ENCODE measurements around the gene LRRK1. TPM values are rescaled to one million over a fixed set of nuclear protein-coding genes. Genes with fewer than 3 reads are reported as not detected.

LRRK1 gene
- total RNA-seq, 4 donors from 2014 or later = 14.1 to 31.5 (median 16.8) TPM

GRCh38 chr15:100995471-100996430, 76.6 kb downstream of the LRRK1 start:
- no peak overlapping the region for H3K27ac ChIP-seq
- H3K27me3 ChIP-seq = no peaks in the 10 kb centered on the region
- DNase-seq (ENCODE audit: low spot score in 2 of 2) = no peak
- TF ChIP-seq EP300 (IDR thresholded peaks at IDR 0.05) (no peak), CTCF (IDR thresholded peaks at IDR 0.05) (no peak), POLR2A (IDR thresholded peaks at IDR 0.05) (no peak)
- H3K4me3 ChIP-seq = no peak overlapping the region
- H3K9me3 ChIP-seq = no peaks in the 10 kb centered on the region
- peaks cover 0 to 2% (median 0%) of the 10 kb centered on the region in 3 donors for H3K36me3 ChIP-seq
- WGBS, 2 donors = 76 to 87% methylated on average over 18 to 19 of the region's 20 CpGs
- H3K4me1 ChIP-seq = peaks cover 0 to 5% (median 0%) of the 10 kb centered on the region in 4 donors

- peaks cover 0 to 6% (median 0%) of the 10 kb centered on the region in 3 donors for H3K36me3 ChIP-seq
- no peak overlapping the region for H3K4me3 ChIP-seq
- peaks cover 0 to 5% (median 0%) of the 10 kb centered on the region in 4 donors for H3K4me1 ChIP-seq
- TF ChIP-seq EP300 (IDR thresholded peaks at IDR 0.05) = no peak
- TF ChIP-seq CTCF (IDR thresholded peaks at IDR 0.05) = no peak
- no peak for TF ChIP-seq POLR2A (IDR thresholded peaks at IDR 0.05)
- no peak overlapping the region for H3K27ac ChIP-seq
- WGBS, 2 donors = 76 to 82% methylated on average over 1 of the region's 1 CpG
- no peaks in the 10 kb centered on the region for H3K27me3 ChIP-seq
- H3K9me3 ChIP-seq = no peaks in the 10 kb centered on the region
- DNase-seq (ENCODE audit: low spot score in 2 of 2) = no peak
These were observed 78.3 kb downstream of the LRRK1 start for GRCh38 chr15:100997442-100997841.

GRCh38 chr15:100998630-100999029, 79.5 kb downstream of the LRRK1 start:
- peaks cover 0 to 5% (median 0%) of the 10 kb centered on the region in 4 donors for H3K4me1 ChIP-seq
- TF ChIP-seq CTCF (IDR thresholded peaks at IDR 0.05) = no peak
- no peak for TF ChIP-seq POLR2A (IDR thresholded peaks at IDR 0.05)
- no peak for TF ChIP-seq EP300 (IDR thresholded peaks at IDR 0.05)
- no peaks in the 10 kb centered on the region for H3K27me3 ChIP-seq
- no peak overlapping the region for H3K4me3 ChIP-seq
- no peaks in the 10 kb centered on the region for H3K9me3 ChIP-seq
- H3K27ac ChIP-seq = no peak overlapping the region
- WGBS, 2 donors = 78 to 85% methylated on average over 1 of the region's 1 CpG
- H3K36me3 ChIP-seq = peaks cover 0 to 6% (median 0%) of the 10 kb centered on the region in 3 donors
- no peak for DNase-seq (ENCODE audit: low spot score in 2 of 2)

GRCh38 chr15:100999369-100999768, 80.2 kb downstream of the LRRK1 start:
- no peak for DNase-seq (ENCODE audit: low spot score in 2 of 2)
- WGBS, 2 donors = 50 to 52% methylated on average over 3 of the region's 3 CpGs
- Histone ChIP-seq H3K4me1 (peaks cover 0 to 5% (median 0%) of the 10 kb centered on the region in 4 donors), H3K27me3 (no peaks in the 10 kb centered on the region), H3K4me3 (no peak overlapping the region), H3K9me3 (no peaks in the 10 kb centered on the region), H3K36me3 (peaks cover 0 to 6% (median 0%) of the 10 kb centered on the region in 3 donors), H3K27ac (no peak overlapping the region)
- TF ChIP-seq CTCF (IDR thresholded peaks at IDR 0.05) = no peak
- TF ChIP-seq EP300 (IDR thresholded peaks at IDR 0.05) = no peak
- no peak for TF ChIP-seq POLR2A (IDR thresholded peaks at IDR 0.05)

GRCh38 chr15:101000271-101000681, 81.1 kb downstream of the LRRK1 start:
- Histone ChIP-seq H3K4me1 (peaks cover 0 to 5% (median 0%) of the 10 kb centered on the region in 4 donors), H3K9me3 (no peaks in the 10 kb centered on the region), H3K27ac (no peak overlapping the region), H3K4me3 (no peak overlapping the region), H3K27me3 (no peaks in the 10 kb centered on the region), H3K36me3 (peaks cover 0 to 6% (median 0%) of the 10 kb centered on the region in 3 donors)
- DNase-seq (ENCODE audit: low spot score in 2 of 2) = no peak
- TF ChIP-seq CTCF (IDR thresholded peaks at IDR 0.05) = no peak
- no peak for TF ChIP-seq POLR2A (IDR thresholded peaks at IDR 0.05)
- TF ChIP-seq EP300 (IDR thresholded peaks at IDR 0.05) = no peak
- WGBS, 2 donors = 74 to 82% methylated on average over 5 of the region's 5 CpGs
